HG02938 (cell line): Measurements from ENCODE around the gene HLA-DMA.
"Not testable (repeated sequence)": the region's sequence is repeated elsewhere in the genome, so short reads cannot be mapped to it uniquely, and the experiment has no call there.

Source experiments
- ATAC-seq: cut with Tn5 transposase; IDR thresholded peaks from one replicate; pipeline ENCODE4 v1.9.1; 2021; ENCODE audit warnings: mild to moderate bottlenecking, moderate library complexity; ENCODE audit not compliant: unreplicated experiment

The HLA-DMA gene

GRCh38 chr6:32954986-32955802, 2.3 kb upstream of the HLA-DMA start:
- ATAC-seq: no peak

GRCh38 chr6:32954267-32954666, 1.4 kb upstream of the HLA-DMA start:
- no peak for ATAC-seq

GRCh38 chr6:32953775-32954174, 878 bp upstream of the HLA-DMA start:
- no peak for ATAC-seq

- no peak for ATAC-seq
These were observed 2.4 kb downstream of the HLA-DMA start for GRCh38 chr6:32950449-32950848.

- no peak for ATAC-seq
These were observed 2.9 kb downstream of the HLA-DMA start for GRCh38 chr6:32950010-32950409.

- ATAC-seq: no peak
These were observed 3.8 kb downstream of the HLA-DMA start for GRCh38 chr6:32949113-32949512.

- no peak for ATAC-seq
These were observed 5.1 kb downstream of the HLA-DMA start for GRCh38 chr6:32947552-32948465.

- ATAC-seq: no peak
These were observed 6.0 kb downstream of the HLA-DMA start for GRCh38 chr6:32946893-32947292.

GRCh38 chr6:32945953-32946352, 6.9 kb downstream of the HLA-DMA start:
- ATAC-seq: no peak

- ATAC-seq: no peak
These were observed 7.7 kb downstream of the HLA-DMA start for GRCh38 chr6:32945108-32945760.

- ATAC-seq: peak; percentile 40
These were observed 8.8 kb downstream of the HLA-DMA start for GRCh38 chr6:32943864-32944649.

GRCh38 chr6:32942555-32943123, 10.3 kb downstream of the HLA-DMA start:
- ATAC-seq: not testable (repeated sequence)

GRCh38 chr6:32941214-32941768, 11.6 kb downstream of the HLA-DMA start:
- ATAC-seq: peak; percentile 56

- peak; percentile 48 for ATAC-seq
These were observed 12.2 kb downstream of the HLA-DMA start, which contains the start of gene HLA-DMB for GRCh38 chr6:32940656-32941213. TSS of gene HLA-DMB (minus strand) at chr6:32941028. CDS start at chr6:32940807, 221 bp downstream.

- no peak for ATAC-seq
These were observed 14.4 kb downstream of the HLA-DMA start for GRCh38 chr6:32938494-32938893.

GRCh38 chr6:32937230-32937633, 15.7 kb downstream of the HLA-DMA start:
- no peak for ATAC-seq

GRCh38 chr6:32936239-32937152, 16.4 kb downstream of the HLA-DMA start:
- no peak for ATAC-seq

GRCh38 chr6:32935551-32936238, 17.2 kb downstream of the HLA-DMA start:
- no peak for ATAC-seq
